ENCODE data around the gene GTPBP3. TPM values are rescaled to one million over a fixed set of nuclear protein-coding genes. Genes with fewer than 3 reads are reported as not detected.

GTPBP3 gene
- total RNA-seq, 1 experiment from 2014 or later: 35.3 TPM

GRCh38 chr19:17337675-17338432, 501 bp downstream of the GTPBP3 start:
- in situ Hi-C loops (cut with HindIII; ENCODE audit: low pct_unique_long_range_greater_than_20kb, low sequenced_read_pairs): no loop called here
- DNase-seq (ENCODE audit: low read depth, low spot score): no peak
- intact Hi-C loops (cut with micrococcal nuclease; ENCODE audit: unreplicated experiment): no loop called here

More at GRCh38 chr19:17337675-17338432, 501 bp downstream of the GTPBP3 start:
- peaks cover 12% of the 10 kb centered on the region for H3K4me1 ChIP-seq (ENCODE audit: control insufficient read depth, insufficient read depth, low read length)
- BruUV-seq (replicated peaks): no TSS peak
- no peak for ATAC-seq
- TF ChIP-seq TCF7L2 (IDR thresholded peaks at IDR 0.05; ENCODE audit: low read depth, low read length) (no peak), SIN3A (IDR thresholded peaks at IDR 0.05; ENCODE audit: borderline replicate concordance, insufficient read depth, low read depth, low read length) (no peak), CTCF (IDR thresholded peaks at IDR 0.05) (no peak), REST (IDR thresholded peaks at IDR 0.05; ENCODE audit: insufficient read depth in 1 of 2, low read depth in 2 of 2, low read length in 1 of 2) (no peak), POLR2AphosphoS5 (IDR thresholded peaks at IDR 0.05; ENCODE audit: low read depth, low read length) (no peak)
- no peaks in the 10 kb centered on the region for H3K27me3 ChIP-seq (ENCODE audit: control insufficient read depth, insufficient read depth, low read length)
- peaks cover 7% of the 10 kb centered on the region; the same call in 1 of the 2 replicates for H3K36me3 ChIP-seq (ENCODE audit: control insufficient read depth, insufficient read depth, low read length)
- POLR2A ChIA-PET: no interaction called here
- H3K9me3 ChIP-seq (ENCODE audit: control insufficient read depth, insufficient read depth, low read depth, low read length): no peaks in the 10 kb centered on the region
- H3K27ac ChIP-seq (ENCODE audit: low read length): peak overlapping the region; percentile 98
- CTCF ChIA-PET: no interaction called here
- peak overlapping the region; percentile 86 to 94 for H3K4me3 ChIP-seq (ENCODE audit: low read depth in 2 of 2, low read length in 2 of 2)

Measured in Panc1 (cell line).